NB4 (cell line): ENCODE measurements around the gene REG1B.

Source experiments
- DNase-seq: peaks from one replicate; pipeline ENCODE4 v3.0.0; 2010; ENCODE audit warnings: low read depth
- H3K4me3 ChIP-seq: one replicate; pipeline ENCODE4 v1.5.1; 2011; ENCODE audit warnings: mild to moderate bottlenecking, low read depth, low read length, moderate library complexity
- CTCF ChIP-seq: IDR thresholded peaks from one replicate; pipeline ENCODE4 v1.5.1; 2012; ENCODE audit warnings: low read depth, low read length
- MAX ChIP-seq: IDR thresholded peaks from 2 replicates; pipeline ENCODE4 v1.6.1; 2011; ENCODE audit warnings: low read depth, low read length
- MYC ChIP-seq: IDR thresholded peaks from 2 replicates; pipeline ENCODE4 v1.6.1; 2011; ENCODE audit warnings: low read depth, low read length
- POLR2A ChIP-seq: IDR thresholded peaks from 2 replicates; pipeline ENCODE4 v1.6.1; 2011; ENCODE audit warnings: mild to moderate bottlenecking; ENCODE audit not compliant: insufficient read length; ENCODE audit errors: extremely low read depth

Gene REG1B

GRCh38 chr2:79087785-79088364 lies at the start of gene REG1B:
TSS of gene REG1B (minus strand) at chr2:79087993. CDS start at chr2:79087612, 381 bp downstream.
- TF ChIP-seq MAX, result no peak
- TF ChIP-seq CTCF, result no peak
- no peak for TF ChIP-seq POLR2A
- TF ChIP-seq MYC, result no peak
- DNase-seq, result no peak
- no peak within 1 kb of the TSS for H3K4me3 ChIP-seq

GRCh38 chr2:79131687-79132086 lies 43.9 kb upstream of the REG1B start:
- TF ChIP-seq POLR2A (no peak), CTCF (no peak), MYC (no peak), MAX (no peak)
- no peak for DNase-seq
- no peak overlapping the region for H3K4me3 ChIP-seq

- no peak for DNase-seq
- TF ChIP-seq MAX (no peak), CTCF (no peak), MYC (no peak), POLR2A (no peak)
- no peak overlapping the region for H3K4me3 ChIP-seq
Observed at GRCh38 chr2:79129804-79130203, 42.0 kb upstream of the REG1B start.

GRCh38 chr2:79129260-79129659 lies 41.5 kb upstream of the REG1B start:
- TF ChIP-seq MAX (no peak), MYC (no peak), CTCF (no peak), POLR2A (no peak)
- no peak for DNase-seq
- no peak overlapping the region for H3K4me3 ChIP-seq

GRCh38 chr2:79128406-79128805 lies 40.6 kb upstream of the REG1B start:
- DNase-seq, result no peak

More at GRCh38 chr2:79128406-79128805, 40.6 kb upstream of the REG1B start:
- H3K4me3 ChIP-seq, result no peak overlapping the region
- TF ChIP-seq CTCF (no peak), MAX (no peak), POLR2A (no peak), MYC (no peak)
